K562 (cell line): ENCODE measurements around the gene BCAP31. TPM values are rescaled to one million over a fixed set of nuclear protein-coding genes. Genes with fewer than 3 reads are reported as not detected.

Source experiments
- ATAC-seq: fragments of 200-7000 bp; cut with Tn5 transposase; 3 replicates; pipeline ENCODE4 v1.9.1; 2020; ENCODE audit warnings: moderate library complexity
- BruUV-seq: library from RNA; stranded (reverse); fragments of 400-500 nt; replicated peaks from 2 replicates; lab custom pipeline; 2021; lab: Mats Ljungman, UMichigan
- CTCF ChIA-PET: fragments of 300-600 bp; formaldehyde crosslinking; extraction: SDS; loops from one replicate; lab custom pipeline; 2021; ENCODE audit warnings: low intra/inter-chr PET ratio; lab: Yijun Ruan, JAX
- POLR2A ChIA-PET: fragments of 300-600, 350-650 bp; sonication (Branson Sonifier 250); formaldehyde crosslinking; extraction: SDS; loops from one replicate; lab custom pipeline; 2021; ENCODE audit warnings: antibody characterized with exemption, inconsistent platforms; lab: Yijun Ruan, JAX
- DNase-seq, 4 experiments: peaks; one replicate each; pipeline versions ENCODE4 v3.0.0 to v3.0.0-alpha.2; 2011 to 2018; ENCODE audit warnings: low spot score in 3 of 4, mixed read lengths in 3 of 4; ENCODE audit errors: extremely low read depth in 1 of 4
- FAIRE-seq: peaks from 2 replicates; lab custom pipeline; 2011; peaks lifted over from hg19 to GRCh38; lab: Jason Lieb, UNC
- H2AFZ ChIP-seq: 2 replicates; pipeline ENCODE4 v1.6.0; 2011; ENCODE audit warnings: low read depth, low read length, control low read depth, inconsistent platforms
- H3K27ac ChIP-seq: fragments of 200-600 bp; 3 replicates; pipeline ENCODE4 v1.8.0; 2011; ENCODE audit warnings: low read depth, mild to moderate bottlenecking, control low read depth, inconsistent platforms, low read length, moderate library complexity, mixed read lengths; ENCODE audit errors: extremely low read depth
- H3K27me3 ChIP-seq, 2 experiments: fragments of 300-600 bp in 1 of 2; 2 replicates in 1 of 2; 3 replicates in 1 of 2; pipeline versions ENCODE4 v1.6.0 to v1.8.0; 2011; ENCODE audit warnings: inconsistent platforms in 2 of 2, low read length in 2 of 2, mild to moderate bottlenecking in 1 of 2, mixed read lengths in 1 of 2, moderate library complexity in 1 of 2; ENCODE audit not compliant: control insufficient read depth in 2 of 2, insufficient read depth in 2 of 2
- H3K36me3 ChIP-seq: fragments of 300-600 bp; 3 replicates; pipeline ENCODE4 v1.8.0; 2011; ENCODE audit warnings: mild to moderate bottlenecking, low read length, inconsistent platforms; ENCODE audit not compliant: control insufficient read depth, insufficient read depth
- H3K4me1 ChIP-seq, 2 experiments: fragments of 200-600 bp in 1 of 2; replicated peaks in 1 of 2; 2 replicates in 1 of 2; 3 replicates in 1 of 2; pipeline versions ENCODE4 v1.5.1 to v1.8.0; 2011; ENCODE audit warnings: inconsistent platforms in 2 of 2, low read length in 2 of 2, mild to moderate bottlenecking in 1 of 2, mixed read lengths in 1 of 2, moderate library complexity in 1 of 2; ENCODE audit not compliant: control insufficient read depth in 2 of 2, insufficient read depth in 2 of 2
- H3K4me2 ChIP-seq: 2 replicates; pipeline ENCODE4 v1.6.1; 2011; ENCODE audit warnings: low read length, control low read depth, inconsistent platforms, mixed read lengths; ENCODE audit not compliant: insufficient read depth
- H3K4me3 ChIP-seq: fragments of 200-600 bp; sonication (generic), shearing (Covaris generic); 2 replicates; pipeline ENCODE4 v1.5.1; 2016; ENCODE audit warnings: control low read depth, inconsistent platforms
- H3K79me2 ChIP-seq: fragments of 200-600 bp; 3 replicates; pipeline ENCODE4 v1.8.0; 2011; ENCODE audit warnings: low read length, inconsistent platforms; ENCODE audit not compliant: control insufficient read depth, insufficient read depth
- H3K9ac ChIP-seq, 2 experiments: 2 replicates each; pipeline versions ENCODE4 v1.6.0 to v1.6.1; 2011; ENCODE audit warnings: low read depth in 2 of 2, low read length in 2 of 2, control low read depth in 1 of 2, inconsistent platforms in 1 of 2, mild to moderate bottlenecking in 1 of 2, mixed read lengths in 1 of 2; ENCODE audit not compliant: insufficient read depth in 1 of 2
- H3K9me1 ChIP-seq: one replicate; pipeline ENCODE4 v1.6.0; 2011; ENCODE audit warnings: inconsistent platforms, mild to moderate bottlenecking, low read length, moderate library complexity; ENCODE audit not compliant: control insufficient read depth, insufficient read depth
- H3K9me3 ChIP-seq: replicated peaks from 2 replicates; pipeline ENCODE4 v1.5.1; 2011; ENCODE audit warnings: low read depth, low read length, inconsistent platforms; ENCODE audit not compliant: control insufficient read depth, insufficient read depth
- H4K20me1 ChIP-seq: replicated peaks from 2 replicates; pipeline ENCODE4 v1.6.1; 2011; ENCODE audit warnings: low read length, inconsistent platforms, mixed read lengths; ENCODE audit not compliant: control insufficient read depth, insufficient read depth
- C11orf30 ChIP-seq: fragments of 450-650 bp; IDR thresholded peaks from 2 replicates; pipeline ENCODE4 v1.6.1; 2016; ENCODE audit warnings: low read depth, mild to moderate bottlenecking
- MECOM ChIP-seq: fragments of 250-450 bp; sonication (Bioruptor Pico); IDR thresholded peaks from 2 replicates; pipeline ENCODE4 v1.8.0; 2022; ENCODE audit warnings: inconsistent platforms
- NBN ChIP-seq: fragments of 450-650 bp; IDR thresholded peaks from 2 replicates; pipeline ENCODE4 v1.6.1; 2016; ENCODE audit warnings: low read depth, mild to moderate bottlenecking
- NCOA2 ChIP-seq, 2 experiments: fragments of 450-650 bp; IDR thresholded peaks; 2 replicates each; pipeline ENCODE4 v1.6.1; 2018; ENCODE audit warnings: mild to moderate bottlenecking in 2 of 2, moderate library complexity in 1 of 2; ENCODE audit not compliant: partially characterized antibody in 2 of 2
- NONO ChIP-seq, 2 experiments: fragments of 200-400 bp in 1 of 2; fragments of 450-650 bp in 1 of 2; formaldehyde crosslinking in 1 of 2; IDR thresholded peaks; 2 replicates each; pipeline ENCODE4 v1.6.1; 2017; ENCODE audit warnings: low read depth in 2 of 2, mild to moderate bottlenecking in 2 of 2, moderate library complexity in 2 of 2, low read length in 1 of 2
- POLR2A ChIP-seq: fragments of 450-650 bp; conservative IDR thresholded peaks from 2 replicates; pipeline ENCODE4 v1.6.1; 2016
- PRMT5 ChIP-seq: sonication (generic); formaldehyde crosslinking; IDR thresholded peaks from 2 replicates; pipeline ENCODE4 v1.5.0; 2020; ENCODE audit warnings: missing genetic modification reagents
- RUNX1 ChIP-seq: sonication (generic); IDR thresholded peaks from 2 replicates; pipeline ENCODE4 v1.6.1; 2016; ENCODE audit warnings: antibody characterized with exemption, low read depth
- SMAD2 ChIP-seq: fragments of 150-350 bp; IDR thresholded peaks from 2 replicates; pipeline ENCODE4 v1.6.1; 2014; ENCODE audit warnings: low read depth, mild to moderate bottlenecking, low read length
- ZFP36 ChIP-seq: fragments of 150-350 bp; IDR thresholded peaks from 2 replicates; pipeline ENCODE4 v1.6.1; 2018; ENCODE audit warnings: low read length, low read depth; ENCODE audit not compliant: partially characterized antibody
- ZNF217 ChIP-seq: sonication (generic); formaldehyde crosslinking; IDR thresholded peaks from 2 replicates; pipeline ENCODE4 v1.8.0; 2022; ENCODE audit warnings: mild to moderate bottlenecking, missing genetic modification reagents
- ZNF24 ChIP-seq: fragments of 450-650 bp; IDR thresholded peaks from 2 replicates; pipeline ENCODE4 v1.6.1; 2016
- ZNF75A ChIP-seq: fragments of 450-650 bp; formaldehyde crosslinking; IDR thresholded peaks from 2 replicates; pipeline ENCODE4 v1.4.0; 2020; ENCODE audit warnings: mild to moderate bottlenecking
- WGBS: fragments of 100-300 bp; shearing (Covaris generic); methylation state at CpG from one replicate; pipeline ENCODE4 v1.1.6; 2016; ENCODE audit warnings: low coverage, mixed read lengths; ENCODE audit not compliant: insufficient coverage; ENCODE audit errors: missing lambda C conversion rate; 5-methylcytosine and 5-hydroxymethylcytosine counted together
- in situ Hi-C: fragments of 300-500 bp; cut with MboI; formaldehyde crosslinking; loops from 4 replicates; pipeline ENCODE4 v1.15.0; 2018; ENCODE audit warnings: inconsistent platforms, mixed read lengths
- intact Hi-C: fragments of 100-400 bp; cut with micrococcal nuclease; formaldehyde crosslinking; loops from 2 replicates; pipeline ENCODE4 v1.14.2; 2022
- polyA plus RNA-seq, 8 experiments: library from polyadenylated mRNA; depleted of rRNA in 4 of 8; stranded (reverse) in 5 of 8; unstranded in 3 of 8; fragments of >200 nt; fragmentation: Nextera tagmentation in 2 of 8; fragmentation: Illumina TruSeq in 1 of 8; extraction: Ambion mirVana in 2 of 8; extraction: Trizol in 1 of 8; gene quantifications; 2 replicates each; pipeline versions ENCODE4 v1.2.1 to v1.2.3, GENCODE V29; 2011 to 2014; ENCODE audit warnings: inconsistent platforms in 1 of 8, missing spikeins in 1 of 8
- total RNA-seq, 7 experiments: library from RNA; depleted of rRNA in 6 of 7; stranded (reverse); fragments of >200 nt in 6 of 7; fragmentation: Illumina TruSeq in 2 of 7; extraction: Trizol in 2 of 7; gene quantifications; 2 replicates each; pipeline versions ENCODE4 v1.2.1 to v1.2.3, GENCODE V29; 2011 to 2021; ENCODE audit warnings: low replicate concordance in 1 of 7
- TF ChIP-seq, protein P1 (sequence below): fragments of 200-400 bp; formaldehyde crosslinking; IDR thresholded peaks from 2 replicates; pipeline ENCODE4 v1.6.1; 2017; ENCODE audit warnings: mild to moderate bottlenecking, low read depth, low read length, moderate library complexity
- TF ChIP-seq, protein P2 (sequence below): fragments of 150-350 bp; IDR thresholded peaks from 2 replicates; pipeline ENCODE4 v1.6.1; 2014; ENCODE audit warnings: low read depth, mild to moderate bottlenecking, low read length, borderline replicate concordance
- TF ChIP-seq, protein P3 (sequence below): fragments of 250-450 bp; sonication (Bioruptor Pico); IDR thresholded peaks from 2 replicates; pipeline ENCODE4 v1.4.0; 2020; ENCODE audit warnings: mild to moderate bottlenecking

Gene BCAP31
- total and polyA plus RNA-seq, 9 of the 15 experiments (the other 6 are each of a cell fraction or from before 2014, with no cell fraction given) = 156 to 683 (median 188) TPM

DNA sequence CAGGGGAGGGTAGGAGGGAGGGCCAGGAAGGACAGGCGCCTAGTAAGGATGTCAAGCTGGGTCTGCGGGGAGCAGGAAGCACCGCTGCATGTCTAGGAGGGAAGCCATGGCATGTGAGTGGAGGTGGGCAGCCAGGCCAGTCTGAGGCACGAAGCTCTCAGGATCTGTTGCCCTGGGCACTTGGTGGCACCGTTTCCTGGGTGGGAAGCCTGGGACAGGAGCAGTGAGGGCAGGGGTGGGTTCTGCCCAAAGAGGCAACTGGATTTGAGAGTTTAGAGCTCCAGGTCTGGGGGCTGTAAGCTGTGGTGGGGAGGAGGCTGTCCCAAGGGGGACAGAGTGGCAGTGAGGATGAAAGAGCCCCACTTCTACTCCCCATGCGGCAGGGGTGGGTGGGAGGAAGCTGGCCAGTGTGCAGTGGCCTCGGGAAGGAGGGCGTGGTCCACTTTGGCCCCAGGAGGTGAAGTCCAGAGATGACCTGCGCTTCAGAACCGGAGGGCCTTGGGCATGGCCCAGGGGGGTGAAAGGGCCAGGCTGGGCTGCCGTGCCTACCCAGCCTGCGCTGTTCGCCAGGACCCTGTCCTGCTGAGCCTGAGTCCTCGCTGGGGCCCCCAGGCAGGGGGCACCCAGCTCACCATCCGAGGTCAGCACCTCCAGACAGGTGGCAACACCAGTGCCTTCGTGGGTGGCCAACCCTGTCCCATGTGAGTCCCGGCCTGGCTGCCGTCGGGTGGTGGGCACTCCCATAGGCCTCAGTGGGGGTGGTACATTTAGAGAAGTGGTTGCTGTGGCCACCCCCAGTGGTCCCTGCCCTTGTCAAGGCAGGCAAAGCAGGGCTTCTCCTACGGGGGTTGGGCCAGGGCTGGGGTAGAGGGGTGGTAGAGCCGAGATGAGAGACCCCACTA, 48.4 kb upstream of the BCAP31 start:
- no peaks in the 10 kb centered on the region for H3K27me3 ChIP-seq
- H3K36me3 ChIP-seq = no peaks in the 10 kb centered on the region
- H4K20me1 ChIP-seq = no peaks in the 10 kb centered on the region
- no peak for FAIRE-seq
- peaks cover 8 to 89% of the 10 kb centered on the region in 2 experiments; a peak in 4 of 5 replicates for H3K4me1 ChIP-seq
- H3K27ac ChIP-seq = no peak overlapping the region
- ChIA-PET CTCF (no interaction called here), POLR2A (interaction anchor here (0.6 to 0.8 kb wide), 2 partner anchors 10 to 199 kb away, joined by 4 read pairs; no protein-coding TSS in a partner anchor)
- no TSS peak for BruUV-seq
- peak overlapping the region in 1 of 2 experiments; percentile 76; a peak in 2 of 4 replicates for H3K9ac ChIP-seq
- ATAC-seq = no peak
- no peak for DNase-seq
- H3K4me2 ChIP-seq = no peak overlapping the region
- in situ Hi-C loops (no loop called here), intact Hi-C loops (no loop called here)
- H3K79me2 ChIP-seq = no peaks in the 10 kb centered on the region
- H3K9me3 ChIP-seq = no peaks in the 10 kb centered on the region
- H2AFZ ChIP-seq = no peak overlapping the region
- WGBS = 50% methylated on average over 15 of the region's 21 CpGs
- peaks cover 4% of the 10 kb centered on the region for H3K9me1 ChIP-seq
- H3K4me3 ChIP-seq = no peak overlapping the region
- TF ChIP-seq ZNF75A (CRISPR knock-in tag) (no peak), SMAD2 (no peak), NBN (no peak), C11orf30 (no peak), PRMT5 (CRISPR knock-in tag) (no peak), ZFP36 (no peak), NCOA2 (IDR thresholded peaks at IDR 0.05; ENCODE audit: partially characterized antibody in 2 of 2) (no peak), POLR2A (no peak), MECOM (CRISPR knock-in tag) (no peak), RUNX1 (no peak), NONO (IDR thresholded peaks at IDR 0.05; ENCODE audit: low read depth in 2 of 2, low read length in 1 of 2) (no peak), ZNF24 (no peak), ZNF217 (CRISPR knock-in tag) (no peak)
- TF ChIP-seq, protein P1, sequence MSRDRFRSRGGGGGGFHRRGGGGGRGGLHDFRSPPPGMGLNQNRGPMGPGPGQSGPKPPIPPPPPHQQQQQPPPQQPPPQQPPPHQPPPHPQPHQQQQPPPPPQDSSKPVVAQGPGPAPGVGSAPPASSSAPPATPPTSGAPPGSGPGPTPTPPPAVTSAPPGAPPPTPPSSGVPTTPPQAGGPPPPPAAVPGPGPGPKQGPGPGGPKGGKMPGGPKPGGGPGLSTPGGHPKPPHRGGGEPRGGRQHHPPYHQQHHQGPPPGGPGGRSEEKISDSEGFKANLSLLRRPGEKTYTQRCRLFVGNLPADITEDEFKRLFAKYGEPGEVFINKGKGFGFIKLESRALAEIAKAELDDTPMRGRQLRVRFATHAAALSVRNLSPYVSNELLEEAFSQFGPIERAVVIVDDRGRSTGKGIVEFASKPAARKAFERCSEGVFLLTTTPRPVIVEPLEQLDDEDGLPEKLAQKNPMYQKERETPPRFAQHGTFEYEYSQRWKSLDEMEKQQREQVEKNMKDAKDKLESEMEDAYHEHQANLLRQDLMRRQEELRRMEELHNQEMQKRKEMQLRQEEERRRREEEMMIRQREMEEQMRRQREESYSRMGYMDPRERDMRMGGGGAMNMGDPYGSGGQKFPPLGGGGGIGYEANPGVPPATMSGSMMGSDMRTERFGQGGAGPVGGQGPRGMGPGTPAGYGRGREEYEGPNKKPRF = no peak
- TF ChIP-seq, protein P2, sequence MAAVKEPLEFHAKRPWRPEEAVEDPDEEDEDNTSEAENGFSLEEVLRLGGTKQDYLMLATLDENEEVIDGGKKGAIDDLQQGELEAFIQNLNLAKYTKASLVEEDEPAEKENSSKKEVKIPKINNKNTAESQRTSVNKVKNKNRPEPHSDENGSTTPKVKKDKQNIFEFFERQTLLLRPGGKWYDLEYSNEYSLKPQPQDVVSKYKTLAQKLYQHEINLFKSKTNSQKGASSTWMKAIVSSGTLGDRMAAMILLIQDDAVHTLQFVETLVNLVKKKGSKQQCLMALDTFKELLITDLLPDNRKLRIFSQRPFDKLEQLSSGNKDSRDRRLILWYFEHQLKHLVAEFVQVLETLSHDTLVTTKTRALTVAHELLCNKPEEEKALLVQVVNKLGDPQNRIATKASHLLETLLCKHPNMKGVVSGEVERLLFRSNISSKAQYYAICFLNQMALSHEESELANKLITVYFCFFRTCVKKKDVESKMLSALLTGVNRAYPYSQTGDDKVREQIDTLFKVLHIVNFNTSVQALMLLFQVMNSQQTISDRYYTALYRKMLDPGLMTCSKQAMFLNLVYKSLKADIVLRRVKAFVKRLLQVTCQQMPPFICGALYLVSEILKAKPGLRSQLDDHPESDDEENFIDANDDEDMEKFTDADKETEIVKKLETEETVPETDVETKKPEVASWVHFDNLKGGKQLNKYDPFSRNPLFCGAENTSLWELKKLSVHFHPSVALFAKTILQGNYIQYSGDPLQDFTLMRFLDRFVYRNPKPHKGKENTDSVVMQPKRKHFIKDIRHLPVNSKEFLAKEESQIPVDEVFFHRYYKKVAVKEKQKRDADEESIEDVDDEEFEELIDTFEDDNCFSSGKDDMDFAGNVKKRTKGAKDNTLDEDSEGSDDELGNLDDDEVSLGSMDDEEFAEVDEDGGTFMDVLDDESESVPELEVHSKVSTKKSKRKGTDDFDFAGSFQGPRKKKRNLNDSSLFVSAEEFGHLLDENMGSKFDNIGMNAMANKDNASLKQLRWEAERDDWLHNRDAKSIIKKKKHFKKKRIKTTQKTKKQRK = no peak
- TF ChIP-seq, protein P3, sequence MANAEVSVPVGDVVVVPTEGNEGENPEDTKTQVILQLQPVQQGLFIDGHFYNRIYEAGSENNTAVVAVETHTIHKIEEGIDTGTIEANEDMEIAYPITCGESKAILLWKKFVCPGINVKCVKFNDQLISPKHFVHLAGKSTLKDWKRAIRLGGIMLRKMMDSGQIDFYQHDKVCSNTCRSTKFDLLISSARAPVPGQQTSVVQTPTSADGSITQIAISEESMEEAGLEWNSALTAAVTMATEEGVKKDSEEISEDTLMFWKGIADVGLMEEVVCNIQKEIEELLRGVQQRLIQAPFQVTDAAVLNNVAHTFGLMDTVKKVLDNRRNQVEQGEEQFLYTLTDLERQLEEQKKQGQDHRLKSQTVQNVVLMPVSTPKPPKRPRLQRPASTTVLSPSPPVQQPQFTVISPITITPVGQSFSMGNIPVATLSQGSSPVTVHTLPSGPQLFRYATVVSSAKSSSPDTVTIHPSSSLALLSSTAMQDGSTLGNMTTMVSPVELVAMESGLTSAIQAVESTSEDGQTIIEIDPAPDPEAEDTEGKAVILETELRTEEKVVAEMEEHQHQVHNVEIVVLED (CRISPR knock-in tag) = no peak
